ENCODE results near the gene ST3GAL6.

DNA sequence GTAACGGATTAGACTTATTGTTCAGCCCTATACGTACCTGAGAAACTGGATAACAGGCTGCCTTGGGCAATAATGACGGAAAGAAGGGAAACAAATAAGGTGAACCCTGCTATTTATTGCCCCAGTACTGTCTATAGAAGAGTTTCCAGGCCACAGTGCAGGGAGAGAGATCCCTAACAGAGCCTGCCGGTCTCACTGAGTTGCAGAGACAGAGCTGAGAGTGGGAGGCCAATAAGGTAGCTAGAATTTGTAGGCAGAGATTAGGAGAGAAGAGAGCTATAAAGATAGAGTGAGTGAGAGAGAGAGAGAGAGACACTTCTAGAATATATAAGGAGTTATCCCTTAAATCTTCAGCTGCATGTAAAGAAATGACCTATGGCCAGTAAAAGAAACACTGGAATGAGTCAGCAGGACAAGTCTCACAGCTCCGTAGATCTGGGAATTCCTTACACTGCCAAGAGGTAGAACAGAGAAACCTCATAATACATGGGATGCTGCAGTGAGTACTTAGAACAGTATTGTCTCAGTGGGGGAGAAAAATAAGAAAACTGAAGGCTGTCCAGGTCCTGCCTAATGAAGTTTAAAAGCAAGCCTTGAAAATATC is 51.8 kb downstream of the ST3GAL6 start:
- TF ChIP-seq, protein P1, sequence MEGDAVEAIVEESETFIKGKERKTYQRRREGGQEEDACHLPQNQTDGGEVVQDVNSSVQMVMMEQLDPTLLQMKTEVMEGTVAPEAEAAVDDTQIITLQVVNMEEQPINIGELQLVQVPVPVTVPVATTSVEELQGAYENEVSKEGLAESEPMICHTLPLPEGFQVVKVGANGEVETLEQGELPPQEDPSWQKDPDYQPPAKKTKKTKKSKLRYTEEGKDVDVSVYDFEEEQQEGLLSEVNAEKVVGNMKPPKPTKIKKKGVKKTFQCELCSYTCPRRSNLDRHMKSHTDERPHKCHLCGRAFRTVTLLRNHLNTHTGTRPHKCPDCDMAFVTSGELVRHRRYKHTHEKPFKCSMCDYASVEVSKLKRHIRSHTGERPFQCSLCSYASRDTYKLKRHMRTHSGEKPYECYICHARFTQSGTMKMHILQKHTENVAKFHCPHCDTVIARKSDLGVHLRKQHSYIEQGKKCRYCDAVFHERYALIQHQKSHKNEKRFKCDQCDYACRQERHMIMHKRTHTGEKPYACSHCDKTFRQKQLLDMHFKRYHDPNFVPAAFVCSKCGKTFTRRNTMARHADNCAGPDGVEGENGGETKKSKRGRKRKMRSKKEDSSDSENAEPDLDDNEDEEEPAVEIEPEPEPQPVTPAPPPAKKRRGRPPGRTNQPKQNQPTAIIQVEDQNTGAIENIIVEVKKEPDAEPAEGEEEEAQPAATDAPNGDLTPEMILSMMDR (IDR thresholded peaks at IDR 0.05): no peak
- TF ChIP-seq POLR2A (IDR thresholded peaks at IDR 0.05): no peak

Data from thyroid gland (tissue), 4 donors.